SH-SY5Y (cell line): ENCODE results near the gene AIRE.

Source experiments
- GATA2 ChIP-seq: IDR thresholded peaks from 2 replicates; pipeline ENCODE4 v1.6.1; 2011; ENCODE audit warnings: mild to moderate bottlenecking, low read depth, low read length
- GATA3 ChIP-seq: IDR thresholded peaks from 2 replicates; pipeline ENCODE4 v1.6.1; 2011; ENCODE audit warnings: low read depth, mild to moderate bottlenecking, low read length, moderate library complexity

GRCh38 chr21:44330698-44331097, 45.0 kb downstream of the AIRE start:
- TF ChIP-seq GATA2 (no peak), GATA3 (no peak)
